Endothelial cell (in vitro differentiated cells): ENCODE data around the gene GLIPR1. TPM values are rescaled to one million over a fixed set of nuclear protein-coding genes. Genes with fewer than 3 reads are reported as not detected.

Experiments
- DNase-seq: peaks from one replicate; pipeline ENCODE4 v3.0.0; 2021; ENCODE audit warnings: low spot score
- H3K27ac Mint-ChIP-seq: one replicate; pipeline ENCODE4 v1.8.0; 2021; ENCODE audit warnings: mixed read lengths, inconsistent platforms; ENCODE audit not compliant: unreplicated experiment
- H3K27me3 Mint-ChIP-seq: one replicate; pipeline ENCODE4 v1.8.0; 2021; ENCODE audit warnings: mild to moderate bottlenecking, moderate library complexity, mixed read lengths, inconsistent platforms; ENCODE audit not compliant: unreplicated experiment
- H3K36me3 Mint-ChIP-seq: one replicate; pipeline ENCODE4 v1.8.0; 2021; ENCODE audit warnings: mild to moderate bottlenecking, low read depth, mixed read lengths, inconsistent platforms; ENCODE audit not compliant: unreplicated experiment
- H3K4me1 Mint-ChIP-seq: one replicate; pipeline ENCODE4 v1.8.0; 2021; ENCODE audit warnings: mild to moderate bottlenecking, mixed read lengths, inconsistent platforms; ENCODE audit not compliant: unreplicated experiment
- H3K4me3 Mint-ChIP-seq: one replicate; pipeline ENCODE4 v1.8.0; 2021; ENCODE audit warnings: mild to moderate bottlenecking, mixed read lengths, inconsistent platforms; ENCODE audit not compliant: unreplicated experiment
- H3K9me3 Mint-ChIP-seq: one replicate; pipeline ENCODE4 v1.8.0; 2021; ENCODE audit warnings: mixed read lengths, inconsistent platforms; ENCODE audit not compliant: unreplicated experiment
- CTCF ChIP-seq: fragments of 200-600 bp; sonication (generic); IDR thresholded peaks from one replicate; pipeline ENCODE4 v1.5.0; 2021; ENCODE audit warnings: antibody characterized with exemption; ENCODE audit not compliant: unreplicated experiment
- total RNA-seq: library from RNA; stranded (reverse); fragmentation: NEBNext Ultra II Directional; extraction: Animal tissue kit (Norgen Biotek cat#: 25700); gene quantifications from one replicate; pipeline ENCODE4 v1.2.1, GENCODE V29; 2021; ENCODE audit not compliant: unreplicated experiment

Gene GLIPR1
- total RNA-seq, 1 donor from 2014 or later, result 0.38 TPM

- peaks cover 9% of the 10 kb centered on the region for H3K4me1 Mint-ChIP-seq
- no peak overlapping the region for H3K27ac Mint-ChIP-seq
- no peak for DNase-seq
- H3K9me3 Mint-ChIP-seq, result no peaks in the 10 kb centered on the region
- no peaks in the 10 kb centered on the region for H3K27me3 Mint-ChIP-seq
- H3K36me3 Mint-ChIP-seq, result no peaks in the 10 kb centered on the region
- TF ChIP-seq CTCF, result no peak
- H3K4me3 Mint-ChIP-seq, result no peak overlapping the region
These were observed 65.1 kb downstream of the GLIPR1 start for GRCh38 chr12:75545636-75546035.

- Mint-ChIP-seq H3K27ac (no peak overlapping the region), H3K9me3 (no peaks in the 10 kb centered on the region), H3K4me3 (no peak overlapping the region), H3K27me3 (no peaks in the 10 kb centered on the region), H3K4me1 (peaks cover 13% of the 10 kb centered on the region), H3K36me3 (no peaks in the 10 kb centered on the region)
- DNase-seq, result no peak
- no peak for TF ChIP-seq CTCF
These were observed 68.3 kb downstream of the GLIPR1 start for GRCh38 chr12:75548879-75549278.

GRCh38 chr12:75549989-75550388, 69.4 kb downstream of the GLIPR1 start:
- Mint-ChIP-seq H3K36me3 (no peaks in the 10 kb centered on the region), H3K27ac (no peak overlapping the region), H3K27me3 (no peaks in the 10 kb centered on the region), H3K4me3 (no peak overlapping the region), H3K4me1 (peaks cover 13% of the 10 kb centered on the region), H3K9me3 (no peaks in the 10 kb centered on the region)
- DNase-seq, result no peak
- no peak for TF ChIP-seq CTCF

DNA sequence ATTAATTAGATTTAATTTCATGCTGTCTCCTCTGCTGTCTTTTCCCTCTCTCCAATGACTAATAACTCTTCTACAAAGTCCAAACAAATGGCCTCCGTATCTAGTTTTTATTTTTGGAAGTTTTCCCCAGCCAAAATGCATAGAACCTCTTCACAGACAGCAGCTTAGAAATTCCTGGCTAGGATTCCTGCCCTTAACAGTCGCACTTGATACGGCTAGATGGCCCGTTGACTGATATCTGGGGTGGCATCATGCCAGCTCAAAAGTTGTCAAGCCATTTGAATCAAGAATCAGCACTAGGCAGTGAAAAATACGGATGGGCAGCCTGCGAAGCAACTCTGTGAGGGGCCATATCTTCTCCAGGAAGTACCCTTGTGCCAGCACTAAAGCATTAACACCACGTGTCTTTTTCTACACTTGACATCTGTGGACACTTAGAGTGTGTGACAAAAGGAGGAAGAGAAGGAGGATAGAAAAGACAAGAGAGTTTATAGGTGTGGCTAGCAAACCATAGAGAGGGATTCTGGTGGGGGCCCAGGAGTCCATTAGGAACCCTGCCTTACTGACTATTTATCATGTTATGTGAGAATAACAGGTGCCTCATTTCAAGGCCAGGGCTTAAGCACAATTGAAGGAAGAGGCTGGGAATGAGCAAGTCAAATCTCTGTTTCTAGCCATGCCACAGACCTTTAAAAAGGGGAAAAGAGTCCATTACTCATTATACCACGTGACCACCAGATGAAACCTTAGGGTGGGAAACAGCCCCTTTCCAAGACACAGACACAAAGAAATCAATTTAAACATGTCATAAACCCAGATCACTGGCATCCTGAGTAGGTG, 70.1 kb downstream of the GLIPR1 start:
- Mint-ChIP-seq H3K36me3 (no peaks in the 10 kb centered on the region), H3K27me3 (no peaks in the 10 kb centered on the region), H3K4me3 (no peak overlapping the region), H3K27ac (no peak overlapping the region), H3K9me3 (no peaks in the 10 kb centered on the region), H3K4me1 (peaks cover 13% of the 10 kb centered on the region)
- DNase-seq, result no peak
- no peak for TF ChIP-seq CTCF

DNA sequence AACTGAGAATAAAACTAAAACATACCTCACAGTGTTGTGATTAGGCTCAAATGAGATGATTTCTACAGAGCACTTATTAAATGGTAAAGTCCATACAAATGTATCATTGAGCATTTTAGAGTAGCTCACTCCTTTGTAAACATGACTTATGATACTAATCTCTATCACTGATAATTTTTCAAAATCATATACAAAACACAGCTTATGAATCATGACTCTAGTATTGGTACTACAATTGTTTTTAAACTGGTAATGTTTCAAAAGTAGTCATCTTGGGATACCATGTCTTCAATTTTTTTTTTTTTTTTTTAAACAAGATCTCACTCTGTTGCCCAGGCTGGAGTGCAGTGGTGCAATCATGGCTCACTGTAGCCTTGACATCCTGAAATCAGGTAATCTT, 70.9 kb downstream of the GLIPR1 start:
- Mint-ChIP-seq H3K27me3 (no peaks in the 10 kb centered on the region), H3K27ac (no peak overlapping the region), H3K4me3 (no peak overlapping the region), H3K4me1 (peaks cover 13% of the 10 kb centered on the region), H3K9me3 (no peaks in the 10 kb centered on the region), H3K36me3 (no peaks in the 10 kb centered on the region)
- no peak for TF ChIP-seq CTCF
- no peak for DNase-seq
